ENCODE measurements around the gene OVCA2.

- TF ChIP-seq CTCF (conservative IDR thresholded peaks at IDR 0.05) = no peak
- TF ChIP-seq EZH2 (IDR thresholded peaks at IDR 0.05; ENCODE audit: low read depth) = no peak
These were observed 4.7 kb upstream of the OVCA2 start for GRCh38 chr17:2037155-2037554.

Measured in PC-9 (cell line).